SH-SY5Y (cell line): ENCODE data around the gene SLC35A3.

Experiments
- GATA2 ChIP-seq: IDR thresholded peaks from 2 replicates; pipeline ENCODE4 v1.6.1; 2011; ENCODE audit warnings: mild to moderate bottlenecking, low read depth, low read length
- GATA3 ChIP-seq: IDR thresholded peaks from 2 replicates; pipeline ENCODE4 v1.6.1; 2011; ENCODE audit warnings: low read depth, mild to moderate bottlenecking, low read length, moderate library complexity

Gene SLC35A3

GRCh38 chr1:100038660-100039287, 69.0 kb downstream of the SLC35A3 start:
- no peak for TF ChIP-seq GATA3
- no peak for TF ChIP-seq GATA2

DNA sequence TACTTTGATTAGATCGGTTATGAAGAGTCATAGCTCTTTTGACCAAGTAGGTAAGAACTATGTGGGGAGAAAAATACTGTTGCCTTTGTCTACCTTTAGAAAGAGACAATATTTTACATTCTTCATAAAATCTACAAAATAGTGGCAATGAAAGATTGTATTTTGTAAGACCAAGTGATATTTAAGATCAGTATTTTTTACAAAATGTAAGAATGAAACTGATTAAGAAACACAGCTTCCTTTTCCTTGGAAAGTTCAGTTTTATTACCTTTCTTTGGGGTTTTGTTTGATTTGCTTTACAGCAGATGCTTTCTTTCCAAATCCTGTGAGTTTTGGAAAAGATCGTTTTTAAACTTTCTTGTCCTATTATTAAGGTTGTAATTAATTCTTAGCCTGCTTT, 69.8 kb downstream of the SLC35A3 start:
- TF ChIP-seq GATA3 (no peak), GATA2 (no peak)

DNA sequence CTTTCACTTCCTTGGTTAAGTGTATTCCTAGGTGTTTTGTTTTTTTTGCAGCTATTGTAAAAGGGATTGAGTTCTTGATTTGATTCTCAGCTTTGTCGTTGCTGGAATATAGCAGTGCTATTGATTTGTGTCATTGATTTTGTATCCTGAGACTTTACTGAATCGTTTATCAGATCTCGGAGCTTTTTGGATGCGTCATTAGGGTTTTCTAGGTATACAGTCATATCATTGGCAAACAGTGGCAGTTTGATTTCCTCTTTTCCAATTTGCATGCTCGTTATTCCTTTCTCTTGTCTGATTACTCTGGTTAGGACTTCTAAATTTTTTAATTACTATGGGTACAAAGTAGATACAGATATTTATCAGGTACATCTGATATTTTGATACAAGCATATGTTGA, 75.4 kb downstream of the SLC35A3 start:
- TF ChIP-seq GATA2: no peak
- TF ChIP-seq GATA3: no peak

GRCh38 chr1:100050139-100050538, 80.3 kb downstream of the SLC35A3 start:
- no peak for TF ChIP-seq GATA2

DNA sequence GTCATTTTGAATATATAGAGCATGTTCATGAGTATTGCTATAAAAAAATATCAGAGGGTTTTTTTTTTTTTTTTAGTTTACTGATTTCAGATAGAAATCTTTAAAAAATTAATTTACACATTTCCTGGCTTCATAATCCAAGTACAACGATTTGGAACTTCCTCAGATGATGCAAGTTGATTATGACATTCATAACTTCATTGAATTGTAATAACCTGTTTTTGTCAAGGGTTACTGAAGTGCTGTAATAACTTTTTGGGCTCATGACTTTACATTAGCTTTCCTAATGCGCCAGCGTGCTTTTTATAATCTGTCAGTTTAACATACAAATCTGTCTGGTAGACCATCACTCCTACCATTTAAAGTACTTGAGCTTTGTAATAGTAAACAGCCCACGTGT, 81.6 kb downstream of the SLC35A3 start:
- TF ChIP-seq GATA2: no peak
- TF ChIP-seq GATA3: no peak

DNA sequence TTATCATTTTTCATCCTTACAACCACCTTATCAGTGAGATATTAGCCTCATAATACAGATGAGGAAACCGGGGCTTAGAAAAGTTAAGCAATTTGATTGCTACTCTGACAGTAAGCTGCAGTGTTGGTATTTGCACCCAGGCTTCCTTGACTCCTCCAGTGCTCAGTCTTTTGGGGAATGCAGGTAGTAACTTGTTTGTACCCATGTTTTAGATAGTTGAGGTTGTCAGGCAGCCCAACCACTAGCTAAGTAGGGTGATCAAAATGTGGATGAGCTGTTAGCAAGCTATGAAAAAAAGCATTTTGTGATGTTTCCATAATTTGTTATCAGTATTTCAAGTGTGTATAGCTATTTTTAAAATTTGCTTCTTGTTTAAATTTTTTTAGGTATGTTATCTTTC, 82.1 kb downstream of the SLC35A3 start:
- no peak for TF ChIP-seq GATA3

- no peak for TF ChIP-seq GATA2
- TF ChIP-seq GATA3: no peak
Measured at GRCh38 chr1:100053119-100053518, 83.3 kb downstream of the SLC35A3 start.

- no peak for TF ChIP-seq GATA2
- TF ChIP-seq GATA3: no peak
Measured at GRCh38 chr1:100053727-100054126, 83.9 kb downstream of the SLC35A3 start.

DNA sequence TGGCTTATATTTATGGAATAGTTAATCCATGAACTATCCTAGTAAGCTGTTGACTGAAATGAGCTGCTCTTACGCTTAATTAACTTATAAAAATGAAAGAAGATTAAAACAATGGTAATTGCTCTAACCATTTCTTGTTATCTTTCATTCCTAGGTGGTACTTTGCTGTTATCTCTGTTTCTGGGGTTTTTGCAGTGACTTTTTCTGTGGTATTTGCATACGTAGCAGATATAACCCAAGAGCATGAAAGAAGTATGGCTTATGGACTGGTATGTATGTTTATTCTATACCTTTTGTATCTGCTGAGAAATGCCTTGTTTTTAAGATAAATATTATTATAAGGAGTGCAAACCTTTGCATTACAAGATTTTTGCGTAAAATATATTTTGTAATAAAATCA, 91.9 kb downstream of the SLC35A3 start:
- no peak for TF ChIP-seq GATA2

- no peak for TF ChIP-seq GATA3
- no peak for TF ChIP-seq GATA2
Measured at GRCh38 chr1:100065183-100065968, 95.6 kb downstream of the SLC35A3 start.

GRCh38 chr1:100065969-100066227, 96.1 kb downstream of the SLC35A3 start:
- TF ChIP-seq GATA2: no peak

DNA sequence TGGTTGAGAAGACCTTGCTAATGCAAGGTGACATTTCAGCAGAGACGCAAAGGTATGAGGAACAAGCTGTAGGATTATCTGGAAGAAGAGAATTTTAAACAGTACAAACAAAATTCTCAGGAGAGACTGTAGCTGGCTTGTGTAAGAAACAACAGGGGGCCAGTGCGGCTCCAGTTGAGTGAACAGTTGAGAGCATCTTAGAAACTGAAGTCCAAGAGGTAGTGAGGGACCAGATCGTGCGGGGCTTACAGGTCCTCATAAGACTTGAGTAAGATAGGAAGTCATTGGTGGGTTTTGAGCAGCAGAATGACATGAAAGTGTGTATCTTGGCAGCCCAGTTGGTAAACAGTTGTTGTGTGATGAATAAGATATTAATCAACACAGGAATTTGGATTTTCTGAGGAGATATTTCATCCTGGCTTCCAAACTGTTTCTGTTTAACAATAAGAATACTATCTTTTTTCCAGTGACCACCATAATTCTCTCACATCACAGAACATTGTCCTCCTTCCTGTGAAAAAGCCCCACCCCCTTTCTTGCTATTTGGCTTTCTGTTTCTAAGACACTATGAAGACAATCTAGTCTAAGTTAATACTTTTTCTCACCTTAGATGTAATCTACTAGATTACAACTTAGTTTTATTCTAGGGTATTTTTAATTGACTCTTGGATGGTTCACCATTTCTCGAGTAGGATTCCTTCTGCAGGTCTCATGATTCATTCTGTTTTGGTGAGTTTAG, 100.6 kb downstream of the SLC35A3 start:
- TF ChIP-seq GATA3 (no peak), GATA2 (no peak)

- TF ChIP-seq GATA3: no peak
- no peak for TF ChIP-seq GATA2
Measured at GRCh38 chr1:100073531-100073930, 103.7 kb downstream of the SLC35A3 start.

DNA sequence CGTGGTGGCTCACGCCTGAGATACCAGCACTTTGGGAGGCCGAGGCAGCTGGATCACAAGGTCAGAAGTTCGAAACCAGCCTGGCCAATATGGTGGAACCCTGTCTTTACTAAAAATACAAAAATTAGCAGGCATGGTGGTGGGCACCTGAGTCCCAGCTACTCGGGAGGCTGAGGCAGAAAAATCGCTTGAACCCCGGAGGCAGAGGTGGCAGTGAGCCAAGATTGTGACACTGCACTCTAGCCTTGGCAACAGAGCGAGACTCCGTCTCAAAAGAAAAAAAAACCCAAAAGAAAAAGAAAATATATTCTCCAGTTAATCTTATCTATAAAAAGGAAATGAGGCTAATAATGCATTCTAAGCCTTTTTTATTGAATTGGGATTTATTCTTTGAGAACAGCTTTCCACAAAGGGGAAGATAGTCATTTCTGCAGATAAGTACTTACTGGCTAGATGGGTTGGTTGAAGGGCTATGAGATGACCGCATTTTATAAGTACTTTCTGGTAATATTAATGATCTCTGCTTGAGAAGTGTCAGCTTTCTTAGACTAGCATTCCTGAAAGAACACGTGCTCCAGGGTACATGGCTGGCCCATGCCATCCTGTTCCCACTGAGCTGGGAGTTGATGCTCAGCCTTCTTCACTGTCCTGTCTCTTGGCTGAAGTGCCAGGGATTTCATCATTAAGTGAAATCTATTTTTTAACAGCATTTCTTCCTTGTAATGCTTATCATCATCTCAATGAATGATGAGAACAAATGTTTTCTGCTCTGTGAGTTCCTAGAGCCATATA, 105.0 kb downstream of the SLC35A3 start:
- TF ChIP-seq GATA3 (no peak), GATA2 (no peak)

GRCh38 chr1:100075773-100076172, 106.0 kb downstream of the SLC35A3 start:
- no peak for TF ChIP-seq GATA3
- no peak for TF ChIP-seq GATA2
